Measurements from ENCODE around the gene TBC1D16.

Gene TBC1D16

GRCh38 chr17:79892457-79893241 is 143.0 kb downstream of the TBC1D16 start:
- Histone ChIP-seq H4K20me1 (ENCODE audit: insufficient read depth) (no peaks in the 10 kb centered on the region), H3K27me3 (ENCODE audit: insufficient read depth, low read depth) (peaks cover 58% of the 10 kb centered on the region), H3K27ac (no peak overlapping the region), H3K4me1 (ENCODE audit: low read depth, poor library complexity, severe bottlenecking) (no peaks in the 10 kb centered on the region), H3K79me2 (ENCODE audit: insufficient read depth, low read depth) (no peaks in the 10 kb centered on the region), H3K36me3 (ENCODE audit: insufficient read depth) (no peaks in the 10 kb centered on the region), H2AFZ (ENCODE audit: low read depth) (no peak overlapping the region), H3K9ac (no peak overlapping the region), H3K4me3 (IDR thresholded peaks at IDR 0.05; ENCODE audit: insufficient read depth, low read depth, low read length) (no peak overlapping the region), H3K4me2 (no peak overlapping the region)
- no peak for TF ChIP-seq CTCF (conservative IDR thresholded peaks at IDR 0.05; ENCODE audit: low read depth, low read length)

GRCh38 chr17:79891113-79891730 is 144.4 kb downstream of the TBC1D16 start:
- H3K79me2 ChIP-seq (ENCODE audit: insufficient read depth, low read depth) = no peaks in the 10 kb centered on the region
- no peak overlapping the region for H2AFZ ChIP-seq (ENCODE audit: low read depth)
- no peak for TF ChIP-seq CTCF (conservative IDR thresholded peaks at IDR 0.05; ENCODE audit: low read depth, low read length)
- peaks cover 64% of the 10 kb centered on the region for H3K27me3 ChIP-seq (ENCODE audit: insufficient read depth, low read depth)
- H3K27ac ChIP-seq = no peak overlapping the region
- H3K4me1 ChIP-seq (ENCODE audit: low read depth, poor library complexity, severe bottlenecking) = no peaks in the 10 kb centered on the region
- no peak overlapping the region for H3K4me3 ChIP-seq (IDR thresholded peaks at IDR 0.05; ENCODE audit: insufficient read depth, low read depth, low read length)
- H3K36me3 ChIP-seq (ENCODE audit: insufficient read depth) = no peaks in the 10 kb centered on the region
- no peak overlapping the region for H3K4me2 ChIP-seq
- no peaks in the 10 kb centered on the region for H4K20me1 ChIP-seq (ENCODE audit: insufficient read depth)
- H3K9ac ChIP-seq = no peak overlapping the region

GRCh38 chr17:79890706-79891105 is 145.0 kb downstream of the TBC1D16 start:
- no peak for TF ChIP-seq CTCF (conservative IDR thresholded peaks at IDR 0.05; ENCODE audit: low read depth, low read length)
- H3K27me3 ChIP-seq (ENCODE audit: insufficient read depth, low read depth) = peaks cover 64% of the 10 kb centered on the region
- no peak overlapping the region for H3K4me3 ChIP-seq (IDR thresholded peaks at IDR 0.05; ENCODE audit: insufficient read depth, low read depth, low read length)
- no peak overlapping the region for H3K9ac ChIP-seq
- H3K27ac ChIP-seq = no peak overlapping the region
- no peak overlapping the region for H3K4me2 ChIP-seq
- no peak overlapping the region for H2AFZ ChIP-seq (ENCODE audit: low read depth)
- no peaks in the 10 kb centered on the region for H3K79me2 ChIP-seq (ENCODE audit: insufficient read depth, low read depth)
- H4K20me1 ChIP-seq (ENCODE audit: insufficient read depth) = no peaks in the 10 kb centered on the region
- no peaks in the 10 kb centered on the region for H3K36me3 ChIP-seq (ENCODE audit: insufficient read depth)
- H3K4me1 ChIP-seq (ENCODE audit: low read depth, poor library complexity, severe bottlenecking) = no peaks in the 10 kb centered on the region

- H2AFZ ChIP-seq (ENCODE audit: low read depth) = no peak overlapping the region
- TF ChIP-seq CTCF (conservative IDR thresholded peaks at IDR 0.05; ENCODE audit: low read depth, low read length) = no peak
- H3K9ac ChIP-seq = no peak overlapping the region
- no peaks in the 10 kb centered on the region for H3K4me1 ChIP-seq (ENCODE audit: low read depth, poor library complexity, severe bottlenecking)
- no peak overlapping the region for H3K4me2 ChIP-seq
- no peaks in the 10 kb centered on the region for H3K36me3 ChIP-seq (ENCODE audit: insufficient read depth)
- no peak overlapping the region for H3K4me3 ChIP-seq (IDR thresholded peaks at IDR 0.05; ENCODE audit: insufficient read depth, low read depth, low read length)
- no peaks in the 10 kb centered on the region for H4K20me1 ChIP-seq (ENCODE audit: insufficient read depth)
- H3K79me2 ChIP-seq (ENCODE audit: insufficient read depth, low read depth) = no peaks in the 10 kb centered on the region
- peaks cover 61% of the 10 kb centered on the region for H3K27me3 ChIP-seq (ENCODE audit: insufficient read depth, low read depth)
- no peak overlapping the region for H3K27ac ChIP-seq
Observed at GRCh38 chr17:79888811-79889634, 146.6 kb downstream of the TBC1D16 start.

Measured in KMS-11 (cell line).